RPMI8226 (cell line): Measurements from ENCODE around the gene AIFM3.
A peak's percentile ranks its signal among the peaks of the same experiment; 100 is the strongest.

ENCODE experiments used
- DNase-seq: peaks from one replicate; pipeline ENCODE4 v3.0.0-alpha.2; 2015

The AIFM3 gene

GRCh38 chr22:20976291-20976877, 9.3 kb downstream of the AIFM3 start:
- no peak for DNase-seq

- no peak for DNase-seq
Measured at GRCh38 chr22:20977019-20977418, 10.0 kb downstream of the AIFM3 start.

GRCh38 chr22:20977516-20978170, 10.6 kb downstream of the AIFM3 start:
- no peak for DNase-seq

GRCh38 chr22:20978419-20978818, 11.4 kb downstream of the AIFM3 start:
- DNase-seq, result no peak

GRCh38 chr22:20979243-20979809, 12.3 kb downstream of the AIFM3 start:
- DNase-seq, result no peak

GRCh38 chr22:20979940-20980453, 12.9 kb downstream of the AIFM3 start:
- no peak for DNase-seq

- no peak for DNase-seq
Measured at GRCh38 chr22:20980523-20980922, 13.5 kb downstream of the AIFM3 start.

- no peak for DNase-seq
Measured at GRCh38 chr22:20980938-20981722, 14.1 kb downstream of the AIFM3 start.

- peak; percentile 68 for DNase-seq
Measured at GRCh38 chr22:20981787-20982562, 14.9 kb downstream of the AIFM3 start, which contains the start of gene LZTR1. TSS of gene LZTR1 (plus strand) at chr22:20982297. CDS start at chr22:20982372, 75 bp downstream.

- DNase-seq, result no peak
Measured at GRCh38 chr22:20982563-20982882, 15.5 kb downstream of the AIFM3 start.

- DNase-seq, result no peak
Measured at GRCh38 chr22:20983081-20983771, 16.2 kb downstream of the AIFM3 start.

GRCh38 chr22:20985720-20986119, 18.7 kb downstream of the AIFM3 start:
- DNase-seq, result no peak

- no peak for DNase-seq
Measured at GRCh38 chr22:20986365-20986764, 19.3 kb downstream of the AIFM3 start.

GRCh38 chr22:20987375-20987774, 20.3 kb downstream of the AIFM3 start:
- no peak for DNase-seq

- no peak for DNase-seq
Measured at GRCh38 chr22:20988573-20989322, 21.7 kb downstream of the AIFM3 start.

- no peak for DNase-seq
Measured at GRCh38 chr22:20989323-20990138, 22.5 kb downstream of the AIFM3 start.

GRCh38 chr22:20990184-20991180, 23.4 kb downstream of the AIFM3 start:
- DNase-seq, result no peak

GRCh38 chr22:20991252-20992055, 24.4 kb downstream of the AIFM3 start:
- DNase-seq, result no peak
